Right kidney (tissue), 1 donor: ENCODE results near the gene FLII.

Experiments
- DNase-seq: peaks from one replicate; pipeline ENCODE4 v3.0.0-alpha.2; 2016

The FLII gene

DNA sequence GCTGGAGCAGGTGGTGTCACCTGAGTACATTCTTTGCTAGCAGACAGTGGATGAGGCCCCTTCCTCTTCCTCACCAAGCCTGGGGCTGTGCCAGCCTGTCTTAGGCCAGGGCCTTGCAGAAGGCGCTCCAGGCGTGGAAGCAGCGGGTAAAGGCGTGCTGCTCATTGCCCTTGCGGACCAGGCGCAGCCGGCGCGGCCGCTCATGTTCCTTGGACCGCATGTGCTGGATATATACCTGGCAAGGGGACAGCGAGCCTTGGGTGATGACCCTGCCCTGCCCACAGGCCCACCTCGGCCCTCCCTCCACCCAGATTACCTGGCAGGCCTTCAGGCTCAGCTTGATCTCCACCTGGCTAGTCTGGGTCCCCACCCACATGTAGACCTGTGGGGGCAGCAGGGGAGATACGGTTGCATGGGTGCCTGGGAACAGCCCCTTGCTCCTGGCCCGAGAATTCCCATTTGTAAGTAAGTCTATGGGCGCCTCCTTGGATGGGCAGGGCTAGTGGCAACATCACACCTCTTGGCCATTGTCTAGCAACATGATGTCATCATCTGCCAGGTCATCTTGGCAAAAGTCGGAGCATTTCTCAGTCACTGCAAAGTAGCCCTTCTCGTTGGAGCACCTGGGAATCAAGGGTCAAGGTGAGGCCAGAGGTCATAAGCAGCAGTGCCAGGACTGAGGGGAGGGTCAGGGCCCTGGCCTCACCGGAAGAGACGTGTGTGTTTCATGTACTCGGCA lies 13.3 kb downstream of the FLII start:
- no peak for DNase-seq

DNA sequence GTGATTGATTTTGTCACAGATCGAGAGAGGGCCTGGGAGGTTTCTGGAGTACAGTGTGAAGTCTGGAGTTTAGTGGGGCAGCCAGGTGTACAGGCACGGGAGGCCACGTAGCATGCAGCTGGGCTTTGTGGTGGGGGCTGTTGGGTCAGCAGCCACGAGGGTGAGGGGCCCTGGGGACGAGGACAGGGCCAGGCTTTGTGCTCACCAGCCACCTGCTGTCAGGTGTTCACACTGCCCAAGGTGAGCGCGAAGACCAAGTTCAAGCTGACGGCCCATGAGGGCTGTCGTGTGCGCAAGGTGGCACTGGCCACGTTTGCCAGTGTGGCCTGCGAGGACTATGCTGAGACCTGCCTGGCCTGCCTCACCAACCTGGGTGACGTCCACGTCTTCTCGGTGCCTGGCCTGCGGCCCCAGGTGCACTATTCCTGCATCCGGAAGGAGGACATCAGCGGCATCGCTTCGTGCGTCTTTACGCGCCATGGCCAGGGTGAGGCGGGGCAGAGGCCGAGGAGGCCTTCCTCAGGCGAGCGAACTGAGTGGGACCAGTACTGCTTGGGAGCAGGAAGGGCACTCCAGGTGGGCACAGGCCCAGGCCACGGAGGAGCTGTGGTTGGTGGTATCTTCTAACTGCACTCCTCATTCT lies 17.2 kb downstream of the FLII start:
- DNase-seq: no peak

DNA sequence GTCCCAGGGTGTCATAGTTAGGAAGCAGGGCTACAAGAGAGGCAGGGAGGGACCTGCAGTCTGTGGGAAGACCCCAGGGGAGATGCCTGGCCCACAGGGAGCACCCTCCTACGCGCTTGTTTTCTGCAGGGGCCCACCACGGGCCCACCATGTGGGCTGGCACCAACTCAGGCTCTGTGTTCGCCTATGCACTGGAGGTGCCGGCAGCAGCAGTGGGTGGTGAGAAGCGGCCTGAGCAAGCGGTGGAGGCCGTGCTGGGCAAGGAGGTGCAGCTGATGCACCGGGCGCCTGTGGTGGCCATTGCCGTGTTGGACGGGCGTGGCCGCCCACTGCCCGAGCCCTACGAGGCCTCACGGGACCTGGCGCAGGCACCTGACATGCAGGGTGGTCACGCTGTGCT lies 18.1 kb downstream of the FLII start:
- no peak for DNase-seq

DNA sequence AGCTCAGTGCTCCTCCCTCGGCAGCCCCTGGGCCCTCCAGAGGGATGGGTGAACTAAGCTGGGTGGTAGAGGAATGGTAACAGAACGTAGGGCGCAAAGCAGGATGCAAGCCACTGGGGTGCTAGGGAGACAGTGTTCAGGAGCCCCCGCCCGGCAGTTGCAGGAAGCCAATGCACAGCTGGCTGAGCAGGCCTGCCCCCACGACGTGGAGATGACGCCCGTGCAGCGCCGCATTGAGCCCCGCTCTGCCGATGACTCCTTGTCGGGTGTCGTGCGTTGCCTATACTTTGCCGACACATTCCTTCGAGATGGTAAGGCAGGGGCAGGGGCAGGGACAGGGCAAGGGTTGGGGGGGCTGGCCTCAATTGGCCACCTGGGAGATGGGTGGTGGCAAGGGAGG lies 20.2 kb downstream of the FLII start:
- DNase-seq: no peak

DNA sequence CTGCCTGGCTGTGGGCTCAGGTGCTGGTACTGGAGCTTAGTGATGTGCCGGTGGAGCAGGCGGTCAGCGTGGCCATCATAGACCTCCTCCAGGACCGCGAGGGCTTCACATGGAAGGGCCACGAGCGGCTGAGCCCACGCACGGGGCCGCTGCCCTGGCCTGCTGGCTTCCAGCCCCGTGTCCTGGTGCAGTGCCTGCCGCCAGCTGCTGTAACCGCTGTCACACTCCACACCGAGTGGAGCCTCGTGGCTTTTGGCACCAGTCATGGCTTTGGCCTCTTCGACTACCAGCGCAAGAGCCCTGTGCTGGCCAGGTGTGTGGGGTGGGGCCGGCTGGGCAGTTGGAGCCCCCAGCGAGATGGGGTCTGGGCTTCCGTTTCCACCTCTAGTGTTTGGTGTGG lies 21.1 kb downstream of the FLII start:
- no peak for DNase-seq

DNA sequence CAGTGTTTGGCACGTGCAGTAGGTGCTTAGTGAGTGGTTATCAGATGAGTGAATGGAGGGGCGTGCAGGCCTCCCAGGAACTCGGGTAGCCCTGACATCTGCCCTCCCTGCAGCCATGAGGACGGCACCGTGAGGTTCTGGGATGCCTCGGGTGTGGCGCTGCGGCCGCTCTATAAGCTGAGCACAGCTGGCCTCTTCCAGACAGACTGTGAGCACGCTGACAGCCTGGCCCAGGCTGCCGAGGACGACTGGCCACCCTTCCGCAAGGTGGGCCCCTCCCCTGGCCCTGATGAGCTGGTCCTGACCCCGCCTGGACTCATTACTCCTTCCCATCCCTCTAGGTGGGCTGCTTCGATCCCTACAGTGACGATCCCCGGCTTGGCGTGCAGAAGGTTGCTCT lies 22.0 kb downstream of the FLII start:
- no peak for DNase-seq

DNA sequence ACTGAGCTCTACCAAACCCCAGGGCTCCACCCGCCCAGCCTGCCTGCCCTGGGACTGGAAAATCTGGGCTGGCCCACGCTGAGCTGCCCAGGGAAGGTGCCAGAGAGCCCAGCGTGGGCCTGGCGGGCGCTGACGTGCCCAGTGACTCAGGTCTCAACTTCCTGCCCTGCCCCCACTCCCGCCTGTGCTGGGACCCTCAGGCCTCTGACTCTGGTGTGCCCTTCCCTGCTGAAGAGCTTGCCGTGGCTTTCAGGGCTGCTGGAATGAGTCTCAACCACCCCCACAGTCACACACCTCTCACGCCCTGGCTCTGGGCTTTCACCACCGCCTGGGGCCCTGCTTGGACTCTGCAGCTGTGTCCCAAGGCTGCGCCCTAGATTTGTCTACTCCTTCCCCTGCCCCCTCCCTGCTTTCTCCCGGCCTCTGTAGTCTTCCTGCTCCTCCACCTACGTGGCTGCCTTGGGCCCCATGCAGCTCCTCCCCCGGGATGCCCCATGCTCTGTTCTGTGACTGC lies 22.7 kb downstream of the FLII start:
- DNase-seq: no peak

DNA sequence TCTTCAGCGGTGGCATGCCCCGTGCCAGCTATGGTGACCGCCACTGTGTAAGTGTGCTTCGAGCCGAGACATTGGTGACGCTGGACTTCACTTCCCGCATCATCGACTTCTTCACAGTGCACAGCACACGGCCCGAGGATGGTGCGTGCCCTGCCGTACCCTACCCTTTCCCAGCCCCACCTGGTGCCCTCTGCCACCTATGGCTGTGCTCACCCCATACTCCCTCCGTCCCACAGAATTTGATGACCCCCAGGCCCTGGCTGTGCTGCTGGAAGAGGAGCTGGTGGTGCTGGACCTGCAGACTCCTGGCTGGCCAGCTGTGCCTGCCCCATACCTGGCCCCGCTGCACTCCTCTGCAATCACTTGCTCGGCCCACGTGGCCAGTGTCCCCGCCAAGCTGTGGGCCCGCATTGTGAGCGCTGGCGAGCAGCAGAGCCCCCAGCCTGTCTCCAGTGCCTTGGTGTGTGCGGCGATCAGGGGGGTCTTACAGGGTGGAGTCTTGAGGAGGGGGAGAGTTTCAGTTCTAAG lies 23.6 kb downstream of the FLII start:
- no peak for DNase-seq

DNA sequence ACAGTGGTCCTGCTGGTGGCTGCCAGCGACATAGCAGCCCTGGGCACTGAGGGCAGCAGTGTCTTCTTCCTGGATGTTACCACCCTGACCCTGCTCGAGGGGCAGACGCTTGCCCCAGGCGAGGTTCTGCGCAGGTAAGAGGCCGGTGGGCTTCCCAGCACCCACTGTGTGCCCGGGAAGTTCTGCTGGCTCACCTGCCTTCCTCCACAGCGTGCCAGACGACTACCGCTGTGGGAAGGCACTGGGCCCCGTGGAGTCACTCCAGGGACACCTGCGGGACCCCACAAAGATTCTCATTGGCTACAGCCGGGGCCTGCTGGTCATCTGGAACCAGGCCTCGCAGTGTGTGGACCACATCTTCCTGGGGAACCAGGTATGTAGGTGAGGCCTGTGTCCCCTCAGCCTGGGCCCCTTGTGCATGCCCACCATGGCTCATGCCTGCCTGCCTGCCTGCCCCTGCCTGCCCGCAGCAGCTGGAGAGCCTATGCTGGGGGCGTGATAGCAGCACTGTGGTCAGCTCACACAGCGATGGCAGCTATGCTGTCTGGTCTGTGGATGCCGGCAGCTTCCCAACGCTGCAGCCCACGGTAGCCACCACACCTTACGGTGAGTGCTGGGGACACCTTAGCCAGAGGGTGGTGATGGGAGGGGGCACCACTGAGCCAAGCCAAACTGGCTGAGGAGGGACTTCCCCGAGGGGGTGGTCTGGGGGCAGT lies 24.6 kb downstream of the FLII start:
- DNase-seq: no peak

DNA sequence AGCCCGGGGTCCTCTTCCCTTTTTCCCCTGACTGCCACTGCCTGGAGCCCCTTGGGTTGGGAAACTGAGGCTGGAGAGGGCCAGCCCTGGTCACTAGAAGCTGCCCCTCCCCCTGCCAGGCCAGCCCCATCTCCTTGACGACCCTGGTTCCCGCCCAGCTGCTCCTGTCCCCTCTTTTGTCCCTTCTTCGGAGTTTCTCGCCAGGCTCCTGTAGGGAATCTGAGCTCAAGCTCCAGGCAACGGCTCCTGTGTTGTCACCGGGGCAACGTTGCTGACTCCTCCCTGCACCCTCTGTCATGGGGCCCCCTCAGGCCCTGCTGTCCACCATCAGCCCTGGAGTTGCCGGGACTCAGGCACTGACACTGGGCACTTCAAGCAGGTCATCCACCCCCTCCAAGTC lies 27.4 kb downstream of the FLII start:
- no peak for DNase-seq

DNA sequence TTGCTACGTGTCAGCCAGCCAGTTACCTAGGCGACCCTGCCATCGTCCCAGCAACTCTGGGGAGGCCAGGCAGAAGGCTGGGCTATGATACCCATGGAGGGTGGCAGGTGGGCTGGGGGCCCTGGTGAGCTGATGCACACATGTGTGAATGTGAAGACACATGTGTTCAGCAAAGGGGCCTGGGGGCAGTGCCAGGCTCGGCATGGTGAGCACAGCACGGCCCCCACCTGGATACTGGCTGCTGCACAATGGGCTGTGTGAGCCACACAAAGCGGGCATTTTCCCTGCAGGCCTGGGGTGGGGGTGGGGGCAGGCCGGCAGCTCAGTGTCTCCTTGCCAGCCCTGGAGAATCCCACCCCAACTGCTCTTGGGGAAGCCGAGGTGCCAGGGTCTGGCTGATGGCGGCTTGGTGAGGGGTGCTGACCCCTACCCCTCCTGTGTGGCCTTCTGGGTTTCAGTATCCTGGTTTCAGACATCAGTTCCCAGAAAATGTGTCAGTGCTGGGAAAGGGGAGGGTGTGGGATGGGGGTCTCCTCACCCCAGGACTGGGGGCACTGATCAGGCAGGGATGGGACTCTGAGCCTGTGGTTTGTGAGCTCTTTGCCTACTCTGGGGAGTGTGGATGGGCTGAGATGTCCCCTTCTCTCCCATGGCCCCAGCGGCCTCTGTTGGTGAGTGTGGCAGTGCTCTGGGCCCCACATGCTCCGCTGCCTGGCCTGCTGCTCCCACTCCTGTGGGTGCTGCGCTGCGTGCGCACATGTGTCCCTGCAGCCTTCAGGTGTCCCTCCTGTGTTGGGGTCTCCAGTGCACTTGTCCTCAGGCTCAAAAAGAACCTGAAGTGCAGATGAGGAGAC lies 28.0 kb downstream of the FLII start:
- DNase-seq: no peak

DNA sequence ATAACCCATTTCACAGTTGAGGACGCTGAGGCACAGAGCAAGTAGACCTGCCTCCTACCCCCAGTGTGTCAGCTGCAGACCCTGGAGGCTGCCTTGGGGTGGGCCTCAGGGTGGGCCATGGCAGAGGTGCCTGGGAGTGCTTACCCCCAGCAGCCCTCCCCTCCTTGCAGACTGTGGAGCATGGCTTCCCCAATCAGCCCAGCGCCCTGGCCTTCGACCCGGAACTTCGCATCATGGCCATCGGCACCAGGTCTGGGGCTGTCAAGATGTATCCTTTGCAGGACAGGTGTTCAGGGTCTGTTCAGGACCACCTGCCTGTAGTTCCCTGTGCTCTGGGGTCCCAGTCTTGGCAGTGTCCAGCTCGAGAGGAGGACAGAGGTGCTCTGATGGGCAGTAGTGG lies 28.8 kb downstream of the FLII start:
- no peak for DNase-seq

DNA sequence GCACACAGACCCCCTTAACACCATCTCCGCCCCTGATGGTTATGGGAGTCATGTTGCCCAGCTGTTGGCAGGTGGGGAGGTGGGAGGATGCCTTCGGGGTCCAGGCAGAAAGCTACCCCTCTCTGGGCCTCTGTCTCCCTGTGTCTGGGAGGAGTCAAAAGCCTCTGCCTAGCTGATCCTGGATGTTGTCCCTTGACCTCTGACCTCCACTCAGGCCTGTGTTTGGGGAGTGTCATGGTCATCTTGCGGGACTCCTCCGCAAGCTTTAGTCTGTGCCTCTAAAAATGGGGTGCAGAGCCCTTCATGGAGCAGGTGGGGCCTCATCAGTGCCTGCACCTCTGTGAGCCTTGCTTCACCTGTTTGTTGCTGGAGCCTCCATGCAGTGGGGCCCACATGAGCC lies 29.3 kb downstream of the FLII start:
- no peak for DNase-seq

DNA sequence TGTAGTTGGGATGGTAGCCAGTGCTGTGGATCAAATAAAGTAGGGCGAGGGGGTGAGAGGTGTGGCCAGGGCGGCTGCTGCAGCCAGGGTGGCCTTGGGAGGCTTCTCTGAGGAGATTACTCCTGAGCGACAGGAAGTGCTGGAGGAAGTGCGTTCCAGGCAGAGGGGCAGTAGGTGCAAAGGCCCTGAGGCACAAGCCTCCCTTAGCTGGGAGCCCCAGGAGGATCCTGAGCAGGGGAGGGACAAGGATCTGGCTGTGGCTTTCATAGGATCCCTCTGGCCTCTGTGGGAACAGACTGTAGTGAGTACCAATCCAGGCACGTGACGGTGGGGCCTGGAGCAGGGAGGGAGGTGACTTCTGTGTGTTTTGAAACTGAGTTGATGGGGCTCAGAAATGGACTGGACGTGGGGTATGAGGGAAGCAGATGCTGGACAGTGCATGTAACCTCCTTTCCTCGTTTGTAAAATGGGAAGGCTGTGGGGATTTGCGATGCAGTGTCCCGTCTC lies 30.3 kb downstream of the FLII start:
- no peak for DNase-seq

DNA sequence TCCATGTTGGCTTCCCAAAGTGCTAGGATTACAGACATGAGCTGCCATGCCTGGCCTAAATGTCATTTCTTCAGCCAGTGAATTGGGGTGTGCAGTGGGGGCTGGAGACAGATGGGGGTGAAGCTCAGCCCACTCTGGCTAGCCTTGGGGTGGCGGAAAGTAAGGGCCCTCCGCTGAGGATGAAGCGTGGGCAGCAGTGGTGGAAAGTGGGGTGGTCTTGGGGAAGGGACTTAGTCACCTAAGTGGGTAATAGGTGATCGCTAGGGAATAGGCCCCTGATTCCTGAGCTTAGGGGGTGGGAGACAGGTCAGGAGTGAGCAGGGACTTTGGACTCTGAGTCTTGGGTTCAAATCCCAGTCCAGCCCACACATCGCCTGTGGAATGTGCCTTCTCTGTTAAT lies 30.9 kb downstream of the FLII start:
- no peak for DNase-seq

DNA sequence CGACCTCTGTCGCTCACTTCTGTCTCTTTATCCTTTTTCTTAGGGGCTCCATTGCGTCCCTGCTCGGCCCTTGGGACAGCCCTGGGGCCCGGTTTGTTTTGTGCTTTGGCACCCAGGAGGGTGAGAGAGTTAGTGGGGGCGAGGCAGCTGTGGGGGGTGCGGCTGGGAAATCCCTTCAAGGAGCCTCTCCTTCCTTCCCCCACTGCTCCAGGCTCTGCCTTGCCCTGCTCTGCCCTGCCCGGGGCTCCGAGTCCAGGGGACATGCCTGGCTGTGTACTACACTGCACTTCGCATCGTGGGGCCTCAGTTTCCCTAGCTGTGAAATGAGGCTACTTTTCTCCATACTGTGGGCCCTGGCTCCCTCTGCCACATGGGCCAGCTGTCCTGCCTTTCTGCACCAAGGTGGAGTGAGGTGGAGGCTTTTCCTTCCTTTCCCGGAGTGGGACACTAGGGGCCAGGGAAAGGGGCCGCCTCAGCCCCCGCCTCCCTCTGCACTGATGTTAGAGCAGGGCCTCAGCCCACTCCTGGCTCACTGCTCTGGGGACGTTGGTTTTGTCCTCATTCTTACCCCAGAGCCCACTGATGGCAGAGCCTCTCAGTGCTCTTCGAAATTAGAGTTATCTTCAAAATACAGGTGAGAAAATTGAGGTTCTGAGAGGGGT lies 32.1 kb downstream of the FLII start:
- DNase-seq: no peak

DNA sequence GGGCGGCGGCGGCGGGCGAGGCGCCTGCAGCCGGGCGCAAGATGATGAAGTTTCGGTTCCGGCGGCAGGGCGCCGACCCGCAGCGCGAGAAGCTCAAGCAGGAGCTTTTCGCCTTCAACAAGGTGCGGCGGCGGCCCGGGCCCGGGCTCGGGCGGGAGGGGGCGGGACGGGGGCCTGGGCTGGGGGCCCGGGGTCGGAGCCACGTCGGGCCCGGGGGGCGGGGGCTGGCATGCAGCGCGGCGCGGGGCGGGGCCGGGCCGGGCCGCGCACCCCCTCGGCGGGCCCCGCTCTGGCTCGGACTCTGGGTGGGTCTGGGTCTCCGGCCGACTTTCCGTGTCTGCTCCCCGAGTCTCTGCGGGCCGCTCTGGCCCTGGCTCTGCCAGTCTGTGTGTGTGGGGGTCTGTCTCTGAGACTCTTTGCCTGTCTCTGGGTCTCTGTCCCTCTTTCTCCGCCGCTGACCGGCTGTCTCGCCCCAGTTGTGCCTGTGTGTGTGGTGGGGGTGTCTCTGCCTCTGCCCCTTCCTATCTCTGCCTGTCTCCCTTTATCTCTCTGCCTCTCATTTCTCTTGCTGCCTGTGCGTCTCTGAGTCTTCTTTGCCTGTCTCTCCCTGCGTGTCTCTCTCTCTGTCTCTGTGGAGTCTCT lies 32.8 kb downstream of the FLII start:
- DNase-seq: peak; percentile 70

DNA sequence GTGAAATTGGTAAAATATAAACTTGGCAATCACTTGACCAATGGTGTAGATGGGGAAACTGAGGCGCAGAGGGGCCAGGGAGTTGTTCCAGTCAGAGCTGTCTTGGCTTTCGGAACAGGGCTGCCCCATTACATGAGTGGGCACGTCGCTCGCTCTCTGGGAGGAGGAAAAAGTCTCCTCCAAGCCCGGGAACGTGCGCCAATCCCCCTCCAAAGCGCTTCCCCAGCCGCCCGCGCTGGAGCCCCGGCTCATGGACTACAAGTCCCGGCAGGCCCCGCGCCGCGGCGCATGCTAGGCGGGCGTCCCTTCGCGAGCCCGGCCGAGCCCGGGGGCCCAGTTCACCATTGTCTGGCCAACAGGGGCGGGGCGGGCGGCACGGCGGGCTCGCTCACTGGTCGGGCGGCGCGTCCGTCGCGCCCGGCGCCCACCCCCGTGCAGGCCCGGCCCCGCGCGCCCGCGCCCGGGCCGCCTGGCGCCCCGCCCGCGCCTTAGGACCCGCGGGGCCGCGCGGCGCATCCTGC lies 33.4 kb downstream of the FLII start, which contains the start of gene LLGL1:
TSS of gene LLGL1 (plus strand) at position 515 of the 521 bp plus-strand sequence. CDS start 48 bp downstream, outside the sequence.
- DNase-seq: peak; percentile 75

DNA sequence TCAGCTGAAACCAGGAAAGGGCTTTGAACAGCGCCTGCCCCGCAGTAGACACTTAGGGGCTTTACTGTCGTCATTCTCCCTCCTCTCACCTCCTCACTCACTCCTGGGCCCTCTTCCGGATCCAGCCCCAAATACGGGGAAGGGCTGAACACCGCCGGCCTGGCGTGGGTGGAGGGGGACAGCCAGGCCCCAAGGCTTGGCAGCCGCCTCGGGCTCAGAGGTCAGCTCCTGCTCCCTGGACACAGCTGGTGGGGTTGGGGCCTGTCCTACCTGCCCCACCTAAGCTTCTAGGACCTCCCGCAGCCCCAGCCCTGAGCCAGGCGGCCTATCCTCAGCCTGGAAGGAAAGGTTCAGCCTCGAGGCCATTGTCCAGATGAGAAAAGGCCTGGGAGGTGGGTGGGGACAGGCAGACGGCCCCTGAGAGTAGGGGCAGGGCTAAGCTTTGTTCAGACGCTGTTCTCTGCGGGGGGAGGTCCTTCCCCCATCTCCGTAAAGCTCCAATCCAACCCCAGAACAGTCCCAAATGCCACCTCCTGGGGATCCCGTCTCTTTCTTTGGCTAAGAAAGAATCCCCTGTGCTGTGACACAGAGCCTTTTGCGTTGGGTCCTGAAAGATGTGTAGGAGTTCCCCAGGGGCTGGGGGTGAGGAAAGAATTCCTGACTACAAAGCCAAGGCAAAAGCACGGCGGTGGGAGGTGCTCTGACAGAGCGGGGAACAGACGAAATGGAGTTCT lies 34.0 kb downstream of the FLII start:
- DNase-seq: peak; percentile 37

DNA sequence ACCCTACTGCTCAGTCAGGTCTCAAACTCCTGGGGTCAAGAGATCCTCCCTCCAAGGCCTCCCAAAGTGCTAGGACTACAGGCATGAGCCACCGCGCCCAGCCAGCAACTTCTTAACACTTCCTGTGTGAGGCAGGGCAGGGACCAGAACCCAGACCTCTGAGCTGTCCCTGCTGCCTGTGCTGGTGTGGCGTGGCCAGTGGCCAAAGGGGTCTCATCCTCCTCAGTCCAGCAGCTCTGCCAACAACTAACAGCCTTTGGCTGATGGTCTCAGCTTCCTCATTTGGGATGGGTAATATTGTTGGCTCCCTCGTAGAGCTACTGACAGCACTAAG lies 34.5 kb downstream of the FLII start:
- no peak for DNase-seq
